Bone marrow (tissue), 2 donors: ENCODE measurements around the gene CHRM1.
"Not testable (repeated sequence)": the region's sequence is repeated elsewhere in the genome, so short reads cannot be mapped to it uniquely, and the experiment has no call there.

Source experiments
- DNase-seq, 2 donors: peaks; one replicate each; lab custom pipeline; 2025; lab: John Stamatoyannopoulos, UW

The CHRM1 gene

DNA sequence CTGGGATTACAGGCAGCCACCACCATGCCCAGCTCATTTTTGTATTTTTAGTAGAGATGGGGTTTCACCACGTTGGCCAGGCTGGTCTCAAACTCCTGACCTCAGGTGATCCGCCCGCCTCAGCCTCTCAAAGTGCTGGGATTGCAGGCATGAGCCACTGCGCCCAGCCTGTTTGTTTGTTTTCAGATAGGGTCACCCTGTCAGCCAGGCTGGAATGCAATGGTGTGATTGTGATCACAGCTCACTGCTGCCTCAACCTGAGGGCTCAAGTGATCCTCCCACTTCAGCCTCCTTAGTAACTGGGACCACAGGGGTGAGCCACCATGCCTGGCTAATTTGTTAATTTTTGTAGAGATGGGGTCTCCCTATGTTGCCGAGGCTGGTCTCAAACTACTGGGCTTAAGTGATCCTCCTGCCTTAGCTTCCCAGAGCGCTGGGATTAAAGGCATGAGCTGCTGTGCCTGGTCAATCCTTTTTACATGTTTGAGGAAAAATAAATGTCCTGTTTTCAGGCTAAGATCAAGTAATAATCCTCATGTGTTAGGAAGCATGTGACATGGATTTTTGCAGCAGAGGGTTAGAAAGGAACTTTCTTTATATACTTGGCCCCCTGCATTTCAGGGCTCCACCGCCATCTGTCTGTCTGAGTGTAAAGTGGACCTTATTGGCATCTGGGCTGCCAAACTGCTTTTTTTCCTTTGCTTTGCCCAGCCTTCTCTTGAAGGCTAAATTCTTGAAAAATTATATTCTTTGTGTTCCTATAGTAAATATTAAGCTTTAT lies 45.3 kb downstream of the CHRM1 start:
- DNase-seq: no peak

DNA sequence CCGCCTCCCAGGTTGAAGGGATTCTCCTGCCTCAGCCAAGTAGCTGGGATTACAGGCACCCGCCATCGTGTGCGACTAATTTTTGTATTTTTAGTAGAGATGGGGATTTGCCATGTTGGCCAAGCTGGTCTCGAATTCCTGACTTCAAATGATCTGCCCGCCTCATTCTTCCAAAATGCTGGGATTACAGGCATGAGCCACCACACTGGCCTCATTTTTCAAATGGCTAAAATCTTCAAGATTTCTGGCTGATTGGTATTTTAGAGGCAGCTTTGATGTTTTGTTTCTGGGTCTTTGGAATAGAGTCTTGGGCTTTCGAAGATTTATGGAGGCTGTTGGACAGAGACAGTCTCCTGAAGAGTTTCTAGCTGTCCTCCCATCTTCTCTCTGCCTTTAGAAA lies 46.3 kb downstream of the CHRM1 start:
- DNase-seq: no peak

DNA sequence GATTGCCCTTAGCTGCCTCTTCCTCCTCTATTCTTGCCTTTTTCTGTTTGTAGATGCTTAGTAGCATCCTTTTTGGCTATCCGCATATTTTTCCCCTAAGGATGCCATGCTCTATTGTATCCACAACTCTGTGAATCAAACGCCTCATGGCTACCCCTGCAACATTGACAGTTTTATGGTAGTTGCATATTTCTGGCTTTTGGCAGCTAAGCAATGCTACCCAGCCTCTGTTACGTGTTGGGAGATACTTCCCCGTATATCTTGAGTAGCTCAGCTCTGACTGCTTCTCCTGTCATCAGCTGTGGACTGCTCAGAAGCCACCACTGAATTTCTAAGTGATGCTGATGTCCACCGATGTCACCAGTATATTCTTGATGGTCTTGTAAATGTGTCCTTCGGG lies 55.5 kb downstream of the CHRM1 start:
- no peak for DNase-seq

DNA sequence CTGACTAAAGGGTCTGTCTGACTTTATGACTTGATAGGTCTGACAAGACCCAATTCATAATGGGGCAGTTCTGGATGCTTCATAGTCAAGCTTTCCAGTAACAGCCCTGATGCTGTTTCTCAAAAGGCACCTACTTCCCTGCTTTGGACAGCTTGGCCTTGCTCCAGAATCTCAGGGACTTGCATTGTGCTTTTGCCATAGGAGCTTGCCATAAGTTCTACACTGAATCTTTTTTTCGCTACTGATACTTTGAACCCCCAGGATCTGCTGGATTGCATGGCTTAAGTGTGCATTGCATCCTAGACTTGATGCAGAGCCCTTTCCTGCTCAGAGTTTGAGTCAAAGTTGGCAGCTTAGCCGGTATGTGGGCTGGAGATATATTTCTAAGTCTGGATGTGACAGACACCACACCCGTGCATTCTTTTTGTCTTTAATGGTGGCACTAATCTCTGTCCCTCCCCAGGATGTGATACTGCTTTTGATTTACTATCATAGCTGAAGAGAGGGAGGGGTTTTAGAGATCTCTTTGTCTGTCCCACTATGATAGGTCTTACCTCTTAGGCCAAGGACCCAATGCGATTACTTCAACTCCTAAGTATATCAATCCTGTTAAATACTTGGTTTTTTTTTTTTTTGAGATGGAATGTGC lies 57.4 kb downstream of the CHRM1 start:
- no peak for DNase-seq

DNA sequence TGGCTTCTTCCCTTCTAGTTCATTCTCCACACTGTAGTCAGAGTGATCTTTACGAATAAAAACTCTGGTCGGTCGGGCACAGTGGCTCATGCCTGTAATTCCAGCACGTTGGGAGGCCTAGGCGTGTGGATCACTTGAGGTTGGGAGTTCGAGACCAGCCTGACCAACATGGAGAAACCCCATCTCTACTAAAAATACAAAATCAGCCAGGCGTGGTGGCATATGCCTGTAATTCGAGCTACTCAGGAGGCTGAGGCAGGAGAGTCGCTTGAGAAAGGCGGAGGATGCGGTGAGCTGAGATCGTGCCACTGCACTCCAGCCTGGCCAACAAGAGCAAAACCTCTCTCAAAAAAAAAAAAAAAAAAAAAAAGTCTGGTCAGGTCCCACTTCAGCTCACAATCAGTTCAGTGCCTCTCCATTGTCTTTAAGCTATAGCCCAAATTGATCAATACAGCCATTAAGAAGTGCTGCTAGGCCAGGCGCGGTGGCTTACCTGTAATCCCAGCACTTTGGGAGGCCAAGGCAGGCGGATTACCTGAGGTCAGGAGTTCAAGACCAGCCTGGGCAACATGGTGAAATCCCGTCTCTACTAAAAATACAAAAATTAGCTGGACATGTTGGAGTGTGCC lies 59.5 kb downstream of the CHRM1 start:
- not testable (repeated sequence) for DNase-seq

DNA sequence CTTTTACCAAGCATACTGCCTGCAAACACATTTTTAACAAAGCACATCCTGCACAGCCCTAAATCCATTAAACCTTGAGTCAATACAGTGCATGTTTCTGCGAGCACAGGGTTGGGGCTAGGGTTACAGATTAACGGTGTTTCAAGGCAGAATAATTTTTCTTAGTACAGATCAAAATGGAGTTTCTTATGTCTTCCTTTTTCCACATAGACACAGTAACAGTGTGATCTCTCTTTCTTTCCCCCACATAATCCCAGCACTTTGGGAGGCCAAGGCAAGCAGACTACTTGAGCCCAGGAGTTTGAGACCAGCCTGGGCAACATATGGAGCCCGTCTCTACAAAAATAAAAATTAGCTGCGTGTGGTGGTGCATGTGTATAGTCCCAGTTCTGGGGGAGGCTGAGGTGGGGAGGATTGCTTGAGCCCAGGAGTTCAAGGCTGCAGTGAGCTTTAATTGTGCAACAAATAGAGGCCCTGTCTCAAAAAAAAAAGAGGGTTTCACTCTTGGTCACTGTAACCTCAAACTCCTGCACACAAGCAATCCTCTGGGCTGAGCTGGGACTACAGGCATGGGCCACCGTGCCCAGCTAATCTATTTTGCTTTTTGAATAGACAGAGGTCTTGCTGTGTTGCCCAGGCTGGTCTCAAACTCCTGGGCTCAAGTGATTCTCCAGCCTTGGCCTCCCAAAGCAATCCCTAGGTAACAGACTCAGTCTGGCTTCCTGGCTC lies 60.2 kb downstream of the CHRM1 start:
- DNase-seq: no peak

DNA sequence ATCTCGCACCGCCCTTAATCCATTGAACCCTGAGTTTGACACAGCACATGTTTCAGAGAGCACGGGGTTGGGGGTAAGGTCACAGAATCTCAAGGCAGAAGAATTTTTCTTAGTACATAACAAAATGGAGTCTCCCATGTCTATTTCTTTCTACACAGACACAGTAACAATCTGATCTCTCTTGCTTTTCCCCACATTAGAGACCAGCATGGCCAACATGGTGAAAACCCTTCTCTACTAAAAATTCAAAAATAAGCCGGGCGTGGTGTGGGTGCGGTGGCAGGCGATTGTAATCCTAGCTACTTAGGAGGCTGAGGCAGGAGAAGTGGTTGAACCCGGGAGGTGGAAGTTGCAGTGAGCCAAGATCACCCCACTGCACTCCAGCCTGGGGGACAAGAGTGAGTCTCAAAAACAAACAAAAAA lies 61.9 kb downstream of the CHRM1 start:
- not testable (repeated sequence) for DNase-seq
